ENCODE data around the gene ALPP.

Gene ALPP

GRCh38 chr2:232387451-232388171 is 9.1 kb downstream of the ALPP start:
- ChIA-PET CTCF (no interaction called here), POLR2A (no interaction called here)
- Histone ChIP-seq H3K27ac (ENCODE audit: extremely low read depth, low read depth, low read length) (no peak overlapping the region), H3K4me1 (ENCODE audit: control insufficient read depth, insufficient read depth, low read length) (no peaks in the 10 kb centered on the region), H3K9me3 (ENCODE audit: control insufficient read depth, insufficient read depth, low read depth, low read length) (no peaks in the 10 kb centered on the region), H3K4me3 (ENCODE audit: low read depth, low read length) (no peak overlapping the region), H3K36me3 (ENCODE audit: control insufficient read depth in 2 of 2, insufficient read depth in 1 of 2, low read length in 2 of 2) (no peaks in the 10 kb centered on the region)
- TF ChIP-seq ZNF585B (tag by site-specific recombination; IDR thresholded peaks at IDR 0.05) (no peak), GFI1B (tag by site-specific recombination; IDR thresholded peaks at IDR 0.05) (no peak), ZNF645 (tag by site-specific recombination; IDR thresholded peaks at IDR 0.05) (no peak), SETDB1 (IDR thresholded peaks at IDR 0.05; ENCODE audit: insufficient read length, low read length) (no peak), RBAK (tag by site-specific recombination; IDR thresholded peaks at IDR 0.05) (no peak), ZNF837 (tag by site-specific recombination; IDR thresholded peaks at IDR 0.05) (no peak), HOXD13 (CRISPR knock-in tag; IDR thresholded peaks at IDR 0.05; ENCODE audit: borderline replicate concordance) (no peak), ZNF521 (tag by site-specific recombination; IDR thresholded peaks at IDR 0.05) (no peak)

DNA sequence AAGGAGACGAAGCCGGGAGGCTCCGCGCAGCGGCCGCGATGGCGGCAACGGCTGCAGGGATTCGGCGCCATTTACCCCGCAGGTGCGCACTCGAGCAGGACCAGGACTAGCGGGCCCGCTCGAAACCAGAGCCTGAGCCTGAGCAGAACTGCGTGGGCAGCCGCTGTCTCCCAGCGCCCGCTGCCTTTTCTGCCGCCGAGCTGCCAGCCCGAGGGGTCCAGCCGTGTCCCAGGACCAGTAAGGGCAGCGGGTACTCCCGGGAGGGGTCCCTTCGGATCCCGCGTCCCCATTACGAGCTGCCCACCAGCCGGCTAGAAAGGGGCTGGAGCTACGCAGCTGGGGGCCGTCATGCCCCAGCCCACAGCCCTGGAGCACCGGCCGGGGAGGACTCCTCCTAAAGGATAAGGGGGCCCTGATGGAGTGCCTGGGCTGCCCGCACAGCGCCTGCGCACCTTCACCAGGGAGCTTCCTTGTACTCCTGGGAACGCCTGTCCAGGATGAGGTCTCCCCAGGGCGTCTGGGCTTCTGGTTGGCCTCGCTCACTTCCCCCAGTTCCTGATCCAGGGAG is 9.9 kb downstream of the ALPP start:
- Histone ChIP-seq H3K27ac (ENCODE audit: extremely low read depth, low read depth, low read length) (no peak overlapping the region), H3K4me1 (ENCODE audit: control insufficient read depth, insufficient read depth, low read length) (no peaks in the 10 kb centered on the region), H3K36me3 (ENCODE audit: control insufficient read depth in 2 of 2, insufficient read depth in 1 of 2, low read length in 2 of 2) (no peaks in the 10 kb centered on the region), H3K9me3 (ENCODE audit: control insufficient read depth, insufficient read depth, low read depth, low read length) (no peaks in the 10 kb centered on the region), H3K4me3 (ENCODE audit: low read depth, low read length) (no peak overlapping the region)
- POLR2A ChIA-PET, result no interaction called here
- CTCF ChIA-PET, result interaction anchor here (1.0 kb wide), 1 partner anchor 14 kb away, joined by 3 read pairs; no protein-coding TSS in a partner anchor
- no peak for TF ChIP-seq ZNF10 (tag by site-specific recombination; IDR thresholded peaks at IDR 0.05)
- TF ChIP-seq REST (tag by site-specific recombination; IDR thresholded peaks at IDR 0.05), result no peak
- TF ChIP-seq ZNF610 (tag by site-specific recombination; IDR thresholded peaks at IDR 0.05; ENCODE audit: borderline replicate concordance), result no peak
- TF ChIP-seq ZNF580 (tag by site-specific recombination; IDR thresholded peaks at IDR 0.05), result no peak
- no peak for TF ChIP-seq ZNF324 (tag by site-specific recombination; IDR thresholded peaks at IDR 0.05)
- no peak for TF ChIP-seq ZBTB11 (tag by site-specific recombination; conservative IDR thresholded peaks at IDR 0.05; ENCODE audit: low read depth)
- TF ChIP-seq ZNF518A (tag by site-specific recombination; conservative IDR thresholded peaks at IDR 0.05; ENCODE audit: low read depth), result no peak
- TF ChIP-seq ZNF426 (tag by site-specific recombination; IDR thresholded peaks at IDR 0.05), result no peak
- TF ChIP-seq ZNF354C (tag by site-specific recombination; IDR thresholded peaks at IDR 0.05; ENCODE audit: borderline replicate concordance, low read depth), result no peak

Measured in HEK293 (cell line).